ENCODE measurements around the gene CDCA7L. TPM values are rescaled to one million over a fixed set of nuclear protein-coding genes. Genes with fewer than 3 reads are reported as not detected.

CDCA7L gene
- polyA plus RNA-seq, 1 donor (not counting 4 experiments of a cell fraction or from before 2014, with no cell fraction given), result 31.8 TPM

GRCh38 chr7:21981524-21981923 lies 35.8 kb upstream of the CDCA7L start:
- H3K4me2 ChIP-seq (ENCODE audit: control insufficient read depth, extremely low read depth, insufficient read depth, low read depth, low read length), result no peak overlapping the region
- H3K36me3 ChIP-seq (ENCODE audit: control insufficient read depth in 2 of 2, extremely low read depth in 1 of 2, insufficient read depth in 2 of 2, low read length in 2 of 2), result no peaks in the 10 kb centered on the region
- H2AFZ ChIP-seq (ENCODE audit: control insufficient read depth, low read length), result no peak overlapping the region
- no peaks in the 10 kb centered on the region for H3K9me3 ChIP-seq (ENCODE audit: control insufficient read depth, low read depth, low read length)
- no peaks in the 10 kb centered on the region for H4K20me1 ChIP-seq (ENCODE audit: control insufficient read depth, extremely low read depth, insufficient read depth, low read length)
- no peaks in the 10 kb centered on the region for H3K9me1 ChIP-seq (ENCODE audit: control insufficient read depth, extremely low read depth, insufficient read depth, low read length)
- FAIRE-seq (no peak), DNase-seq (ENCODE audit: low read depth, low spot score) (no peak)
- H3K27me3 ChIP-seq (ENCODE audit: control insufficient read depth, extremely low read depth, insufficient read depth, low read length), result no peaks in the 10 kb centered on the region
- H3K4me3 ChIP-seq (ENCODE audit: control insufficient read depth in 2 of 3, extremely low read depth in 1 of 3, insufficient read depth in 2 of 3, low read depth in 1 of 3, low read length in 3 of 3), result no peak overlapping the region
- TF ChIP-seq EZH2 (IDR thresholded peaks at IDR 0.05; ENCODE audit: low read length) (no peak), CTCF (optimal IDR thresholded peaks at IDR 0.05 in 1 of 3, IDR thresholded peaks at IDR 0.05 in 1 of 3, conservative IDR thresholded peaks at IDR 0.05 in 1 of 3; ENCODE audit: extremely low read depth in 1 of 3, insufficient read depth in 2 of 3, low read length in 3 of 3) (no peak)
- no peak overlapping the region for H3K9ac ChIP-seq (ENCODE audit: control insufficient read depth, extremely low read depth, insufficient read depth, low read length)
- H3K79me2 ChIP-seq (ENCODE audit: control insufficient read depth, insufficient read depth, low read length), result no peaks in the 10 kb centered on the region
- H3K27ac ChIP-seq (ENCODE audit: control insufficient read depth, insufficient read depth, low read length), result no peak overlapping the region
- dilution Hi-C loops (cut with MboI; ENCODE audit: extremely low pct_ligation_motif_present, low sequenced_read_pairs), result no loop called here
- no peaks in the 10 kb centered on the region for H3K4me1 ChIP-seq (ENCODE audit: control insufficient read depth, extremely low read depth, insufficient read depth, low read length)

GRCh38 chr7:21980926-21981500 lies 35.3 kb upstream of the CDCA7L start:
- Histone ChIP-seq H2AFZ (ENCODE audit: control insufficient read depth, low read length) (no peak overlapping the region), H3K4me2 (ENCODE audit: control insufficient read depth, extremely low read depth, insufficient read depth, low read depth, low read length) (no peak overlapping the region), H3K9ac (ENCODE audit: control insufficient read depth, extremely low read depth, insufficient read depth, low read length) (no peak overlapping the region), H4K20me1 (ENCODE audit: control insufficient read depth, extremely low read depth, insufficient read depth, low read length) (no peaks in the 10 kb centered on the region), H3K36me3 (ENCODE audit: control insufficient read depth in 2 of 2, extremely low read depth in 1 of 2, insufficient read depth in 2 of 2, low read length in 2 of 2) (no peaks in the 10 kb centered on the region), H3K27ac (ENCODE audit: control insufficient read depth, insufficient read depth, low read length) (no peak overlapping the region), H3K4me1 (ENCODE audit: control insufficient read depth, extremely low read depth, insufficient read depth, low read length) (no peaks in the 10 kb centered on the region), H3K4me3 (ENCODE audit: control insufficient read depth in 2 of 3, extremely low read depth in 1 of 3, insufficient read depth in 2 of 3, low read depth in 1 of 3, low read length in 3 of 3) (no peak overlapping the region), H3K27me3 (ENCODE audit: control insufficient read depth, extremely low read depth, insufficient read depth, low read length) (no peaks in the 10 kb centered on the region), H3K9me1 (ENCODE audit: control insufficient read depth, extremely low read depth, insufficient read depth, low read length) (no peaks in the 10 kb centered on the region), H3K79me2 (ENCODE audit: control insufficient read depth, insufficient read depth, low read length) (no peaks in the 10 kb centered on the region), H3K9me3 (ENCODE audit: control insufficient read depth, low read depth, low read length) (no peaks in the 10 kb centered on the region)
- DNase-seq (ENCODE audit: low read depth, low spot score) (no peak), FAIRE-seq (no peak)
- dilution Hi-C loops (cut with MboI; ENCODE audit: extremely low pct_ligation_motif_present, low sequenced_read_pairs), result no loop called here
- TF ChIP-seq CTCF (optimal IDR thresholded peaks at IDR 0.05 in 1 of 3, IDR thresholded peaks at IDR 0.05 in 1 of 3, conservative IDR thresholded peaks at IDR 0.05 in 1 of 3; ENCODE audit: extremely low read depth in 1 of 3, insufficient read depth in 2 of 3, low read length in 3 of 3), result no peak

Measured in keratinocyte (primary cell).